Endothelial cell of umbilical vein (primary cell): ENCODE data around the gene GHRH. TPM values are rescaled to one million over a fixed set of nuclear protein-coding genes. Genes with fewer than 3 reads are reported as not detected.

ENCODE experiments used
- BruUV-seq: library from RNA; stranded (reverse); fragments of 400-500 nt; replicated peaks from 2 replicates; lab custom pipeline; 2021; lab: Mats Ljungman, UMichigan
- CTCF ChIA-PET: fragments of 300-600, 350-600 bp; sonication (Branson Sonifier 250); formaldehyde crosslinking; loops from one replicate; lab custom pipeline; 2021; ENCODE audit warnings: antibody characterized with exemption, inconsistent platforms; lab: Charles Lee
- POLR2A ChIA-PET: fragments of 300-600, 350-600 bp; sonication (Branson Sonifier 250); formaldehyde crosslinking; loops from one replicate; lab custom pipeline; 2021; ENCODE audit warnings: antibody characterized with exemption, inconsistent platforms; lab: Charles Lee
- DNase-seq: peaks from one replicate; pipeline ENCODE4 v3.0.0-alpha.2; 2011; ENCODE audit warnings: low read depth, low spot score
- FAIRE-seq: peaks from 2 replicates; lab custom pipeline; 2011; peaks lifted over from hg19 to GRCh38; lab: Jason Lieb, UNC
- H2AFZ ChIP-seq: 2 replicates; pipeline ENCODE4 v1.6.0; 2012; ENCODE audit warnings: low read depth, low read length, control low read depth, inconsistent platforms
- H3K27ac ChIP-seq: 2 replicates; pipeline ENCODE4 v1.5.1; 2011; ENCODE audit warnings: low read depth, mild to moderate bottlenecking, control low read depth, low read length, moderate library complexity; ENCODE audit not compliant: insufficient read depth
- H3K27me3 ChIP-seq, 2 experiments: 2 replicates each; pipeline versions ENCODE4 v1.6.0 to v1.6.1; 2011; ENCODE audit warnings: low read length in 2 of 2, mixed read lengths in 1 of 2; ENCODE audit not compliant: control insufficient read depth in 2 of 2, insufficient read depth in 2 of 2
- H3K36me3 ChIP-seq, 2 experiments: 2 replicates in 1 of 2; 3 replicates in 1 of 2; pipeline ENCODE4 v1.5.1; 2011; ENCODE audit warnings: low read length in 2 of 2, mild to moderate bottlenecking in 1 of 2, moderate library complexity in 1 of 2; ENCODE audit not compliant: control insufficient read depth in 2 of 2, insufficient read depth in 2 of 2; ENCODE audit errors: extremely low read depth in 1 of 2
- H3K4me1 ChIP-seq: 3 replicates; pipeline ENCODE4 v1.5.1; 2011; ENCODE audit warnings: mild to moderate bottlenecking, low read length; ENCODE audit not compliant: control insufficient read depth, insufficient read depth; ENCODE audit errors: extremely low read depth
- H3K4me2 ChIP-seq: 2 replicates; pipeline ENCODE4 v1.6.1; 2011; ENCODE audit warnings: low read length, control low read depth, mixed read lengths; ENCODE audit not compliant: insufficient read depth
- H3K4me3 ChIP-seq, 3 experiments: fragments of 200-600 bp in 1 of 3; sonication (generic), shearing (Covaris generic) in 1 of 3; replicated peaks in 1 of 3; 2 replicates each; pipeline ENCODE4 v1.5.1; 2011 to 2016; ENCODE audit warnings: control low read depth in 3 of 3, low read length in 3 of 3, mild to moderate bottlenecking in 2 of 3, inconsistent platforms in 1 of 3, low read depth in 1 of 3, moderate library complexity in 1 of 3; ENCODE audit not compliant: insufficient read depth in 1 of 3
- H3K79me2 ChIP-seq: 2 replicates; pipeline ENCODE4 v1.6.0; 2012; ENCODE audit warnings: low read length, inconsistent platforms; ENCODE audit not compliant: control insufficient read depth, insufficient read depth
- H3K9ac ChIP-seq: replicated peaks from 2 replicates; pipeline ENCODE3; 2011; ENCODE audit warnings: low read length, control low read depth; ENCODE audit not compliant: insufficient read depth; ENCODE audit errors: extremely low read depth
- H3K9me1 ChIP-seq: replicated peaks from 3 replicates; pipeline ENCODE4 v1.6.0; 2011; ENCODE audit warnings: mild to moderate bottlenecking, low read length; ENCODE audit not compliant: control insufficient read depth, insufficient read depth; ENCODE audit errors: extremely low read depth
- H3K9me3 ChIP-seq: replicated peaks from 2 replicates; pipeline ENCODE4 v1.5.1; 2012; ENCODE audit warnings: low read length, inconsistent platforms; ENCODE audit not compliant: control insufficient read depth, insufficient read depth
- H4K20me1 ChIP-seq: replicated peaks from 2 replicates; pipeline ENCODE3; 2011; ENCODE audit warnings: mild to moderate bottlenecking, low read length; ENCODE audit not compliant: control insufficient read depth, insufficient read depth; ENCODE audit errors: extremely low read depth
- EZH2 ChIP-seq: IDR thresholded peaks from 2 replicates; pipeline ENCODE4 v1.6.1; 2012; ENCODE audit warnings: borderline replicate concordance, low read depth, mild to moderate bottlenecking, moderate library complexity, low read length, inconsistent platforms; ENCODE audit not compliant: severe bottlenecking
- FOS ChIP-seq: IDR thresholded peaks from 2 replicates; pipeline ENCODE4 v1.6.1; 2011; ENCODE audit warnings: mild to moderate bottlenecking, low read length, moderate library complexity, borderline replicate concordance; ENCODE audit not compliant: insufficient read depth
- JUN ChIP-seq: IDR thresholded peaks from 2 replicates; pipeline ENCODE4 v1.6.1; 2011; ENCODE audit warnings: borderline replicate concordance, low read depth; ENCODE audit not compliant: insufficient read length, insufficient read depth
- MYC ChIP-seq: IDR thresholded peaks from one replicate; pipeline ENCODE4 v1.6.1; 2011; ENCODE audit warnings: mild to moderate bottlenecking, low read depth, low read length
- POLR2A ChIP-seq: IDR thresholded peaks from 2 replicates; pipeline ENCODE4 v1.6.1; 2012; ENCODE audit warnings: low read depth, mild to moderate bottlenecking, control low read depth, low read length
- POLR2AphosphoS5 ChIP-seq: IDR thresholded peaks from 2 replicates; pipeline ENCODE4 v1.6.1; 2012; ENCODE audit warnings: low read depth, mild to moderate bottlenecking, control low read depth, low read length, moderate library complexity; ENCODE audit not compliant: insufficient read depth
- dilution Hi-C: fragments of 300-500 bp; cut with MboI; formaldehyde crosslinking; loops from one replicate; pipeline ENCODE4 v1.15.0; 2019; ENCODE audit warnings: low sequenced_read_pairs; ENCODE audit not compliant: extremely low pct_ligation_motif_present
- intact Hi-C: fragments of 100-400 bp; cut with micrococcal nuclease; formaldehyde crosslinking; loops from one replicate; pipeline ENCODE4 v1.10.0; 2022
- polyA plus RNA-seq, 4 experiments: library from polyadenylated mRNA; depleted of rRNA in 3 of 4; stranded (reverse) in 3 of 4; unstranded in 1 of 4; fragments of >200 nt; gene quantifications; 2 replicates each; pipeline versions ENCODE4 v1.2.1 to v1.2.3, GENCODE V29; 2011 to 2012; ENCODE audit warnings: missing spikeins in 1 of 4
- total RNA-seq: library from RNA; stranded (reverse); gene quantifications from 2 replicates; pipeline ENCODE4 v1.2.3, GENCODE V29; 2021
- TF ChIP-seq, protein P1 (sequence below): IDR thresholded peaks from 2 replicates; pipeline ENCODE4 v1.6.1; 2011; ENCODE audit not compliant: insufficient read depth, insufficient read length
- TF ChIP-seq, protein P2 (sequence below), 2 donors: IDR thresholded peaks; 1 replicate in 1 of 2; 2 replicates in 1 of 2; pipeline ENCODE4 v1.5.1; 2011; ENCODE audit warnings: low read length in 2 of 2, mild to moderate bottlenecking in 2 of 2, moderate library complexity in 2 of 2, control low read depth in 1 of 2, inconsistent platforms in 1 of 2, low read depth in 1 of 2; ENCODE audit not compliant: insufficient read depth in 1 of 2; ENCODE audit errors: extremely low read depth in 1 of 2

Gene GHRH
- total and polyA plus RNA-seq, 2 donors (not counting 3 experiments of a cell fraction or from before 2014, with no cell fraction given), result not detected

GRCh38 chr20:37305839-37306238 is 44.2 kb upstream of the GHRH start:
- dilution Hi-C loops (no loop called here), intact Hi-C loops (no loop called here)
- no peak overlapping the region for H3K4me2 ChIP-seq
- FAIRE-seq (no peak), DNase-seq (no peak)
- H3K4me1 ChIP-seq, result no peaks in the 10 kb centered on the region
- no peaks in the 10 kb centered on the region for H3K9me3 ChIP-seq
- POLR2A ChIA-PET, result interaction anchor here (0.9 kb wide), 1 partner anchor 17 kb away, joined by 3 read pairs; the partner anchor contains the start of gene MANBAL
- TF ChIP-seq MYC (no peak), EZH2 (no peak), POLR2A (no peak), POLR2AphosphoS5 (no peak), JUN (no peak), FOS (no peak)
- TF ChIP-seq, protein P1, sequence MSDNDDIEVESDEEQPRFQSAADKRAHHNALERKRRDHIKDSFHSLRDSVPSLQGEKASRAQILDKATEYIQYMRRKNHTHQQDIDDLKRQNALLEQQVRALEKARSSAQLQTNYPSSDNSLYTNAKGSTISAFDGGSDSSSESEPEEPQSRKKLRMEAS, result no peak
- TF ChIP-seq, protein P2, sequence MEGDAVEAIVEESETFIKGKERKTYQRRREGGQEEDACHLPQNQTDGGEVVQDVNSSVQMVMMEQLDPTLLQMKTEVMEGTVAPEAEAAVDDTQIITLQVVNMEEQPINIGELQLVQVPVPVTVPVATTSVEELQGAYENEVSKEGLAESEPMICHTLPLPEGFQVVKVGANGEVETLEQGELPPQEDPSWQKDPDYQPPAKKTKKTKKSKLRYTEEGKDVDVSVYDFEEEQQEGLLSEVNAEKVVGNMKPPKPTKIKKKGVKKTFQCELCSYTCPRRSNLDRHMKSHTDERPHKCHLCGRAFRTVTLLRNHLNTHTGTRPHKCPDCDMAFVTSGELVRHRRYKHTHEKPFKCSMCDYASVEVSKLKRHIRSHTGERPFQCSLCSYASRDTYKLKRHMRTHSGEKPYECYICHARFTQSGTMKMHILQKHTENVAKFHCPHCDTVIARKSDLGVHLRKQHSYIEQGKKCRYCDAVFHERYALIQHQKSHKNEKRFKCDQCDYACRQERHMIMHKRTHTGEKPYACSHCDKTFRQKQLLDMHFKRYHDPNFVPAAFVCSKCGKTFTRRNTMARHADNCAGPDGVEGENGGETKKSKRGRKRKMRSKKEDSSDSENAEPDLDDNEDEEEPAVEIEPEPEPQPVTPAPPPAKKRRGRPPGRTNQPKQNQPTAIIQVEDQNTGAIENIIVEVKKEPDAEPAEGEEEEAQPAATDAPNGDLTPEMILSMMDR (IDR thresholded peaks at IDR 0.05; ENCODE audit: extremely low read depth in 1 of 2, insufficient read depth in 1 of 2, low read depth in 1 of 2, low read length in 2 of 2), result no peak
- H3K79me2 ChIP-seq, result peaks cover under 1% of the 10 kb centered on the region
- no peak overlapping the region for H2AFZ ChIP-seq
- no peaks in the 10 kb centered on the region for H3K9me1 ChIP-seq
- no peak overlapping the region for H3K9ac ChIP-seq
- H3K36me3 ChIP-seq, result peaks cover 6 to 19% of the 10 kb centered on the region in 2 experiments
- no peak overlapping the region for H3K27ac ChIP-seq
- no peaks in the 10 kb centered on the region for H4K20me1 ChIP-seq
- CTCF ChIA-PET, result interaction anchor here (1.0 kb wide), 1 partner anchor 36 kb away, joined by 7 read pairs; no protein-coding TSS in a partner anchor
- no peak overlapping the region for H3K4me3 ChIP-seq
- H3K27me3 ChIP-seq, result no peaks in the 10 kb centered on the region
- BruUV-seq, result no TSS peak
